Measurements from ENCODE around the gene RALGPS1. TPM values are rescaled to one million over a fixed set of nuclear protein-coding genes. Genes with fewer than 3 reads are reported as not detected.

The RALGPS1 gene
- total and polyA plus RNA-seq, 2 donors (not counting 1 experiment from before 2014, with no cell fraction given): 19.7 to 39.9 TPM

GRCh38 chr9:126980231-126980630, 65.6 kb downstream of the RALGPS1 start:
- Mint-ChIP-seq H3K4me3 (no peak overlapping the region), H3K9me3 (ENCODE audit: insufficient read depth) (peaks cover 3% of the 10 kb centered on the region), H3K4me1 (peaks cover 10% of the 10 kb centered on the region), H3K27me3 (no peaks in the 10 kb centered on the region), H3K27ac (no peak overlapping the region)
- intact Hi-C loops (cut with micrococcal nuclease): no loop called here
- H3K9me3 ChIP-seq (ENCODE audit: control extremely low read depth in 1 of 3, control insufficient read depth in 2 of 3, insufficient read depth in 1 of 3, low read length in 2 of 3): peaks cover 0 to 7% (median 1%) of the 10 kb centered on the region in 3 donors
- POLR2A ChIA-PET: no interaction called here
- ATAC-seq (ENCODE audit: low read depth): no peak
- peaks cover 0 to 5% of the 10 kb centered on the region in 2 donors for H3K4me1 ChIP-seq (ENCODE audit: control insufficient read depth in 2 of 2, insufficient read depth in 2 of 2, low read length in 2 of 2)
- no peak for DNase-seq
- H3K4me2 ChIP-seq (replicated peaks; ENCODE audit: low read depth, low read length, poor library complexity, severe bottlenecking): no peak overlapping the region
- no peaks in the 10 kb centered on the region for H3K27me3 ChIP-seq (replicated peaks in 1 of 4; ENCODE audit: control extremely low read depth in 1 of 4, control insufficient read depth in 3 of 4, insufficient read depth in 4 of 4, low read length in 3 of 4)
- H3K9ac ChIP-seq (ENCODE audit: low read length): no peak overlapping the region
- H3K4me3 ChIP-seq (ENCODE audit: control extremely low read depth in 1 of 5, extremely low read depth in 1 of 5, insufficient read depth in 1 of 5, low read depth in 2 of 5, low read length in 4 of 5): no peak overlapping the region
- CTCF ChIA-PET: no interaction called here
- no peaks in the 10 kb centered on the region for H3K79me2 ChIP-seq (ENCODE audit: control insufficient read depth, insufficient read depth, low read length)
- peaks cover 2% of the 10 kb centered on the region in 2 experiments for H3K36me3 ChIP-seq (replicated peaks in 1 of 2; ENCODE audit: control extremely low read depth in 1 of 2, control insufficient read depth in 1 of 2, extremely low read depth in 1 of 2, insufficient read depth in 2 of 2, low read length in 1 of 2)
- no peak for TF ChIP-seq CTCF (IDR thresholded peaks at IDR 0.05)
- TF ChIP-seq EZH2 (IDR thresholded peaks at IDR 0.05; ENCODE audit: borderline replicate concordance, insufficient read depth, low read depth, low read length, poor library complexity, severe bottlenecking): no peak
- no peak overlapping the region for H2AFZ ChIP-seq (ENCODE audit: insufficient read depth, low read depth, low read length, poor library complexity, severe bottlenecking)
- H3K27ac ChIP-seq (ENCODE audit: low read length in 2 of 2): no peak overlapping the region
- H4K20me1 ChIP-seq (ENCODE audit: control insufficient read depth, insufficient read depth, low read length, poor library complexity, severe bottlenecking): no peaks in the 10 kb centered on the region

GRCh38 chr9:126981218-126981617, 66.6 kb downstream of the RALGPS1 start:
- H2AFZ ChIP-seq (ENCODE audit: insufficient read depth, low read depth, low read length, poor library complexity, severe bottlenecking): no peak overlapping the region
- Mint-ChIP-seq H3K4me1 (peaks cover 18% of the 10 kb centered on the region), H3K4me3 (no peak overlapping the region), H3K27me3 (no peaks in the 10 kb centered on the region), H3K9me3 (ENCODE audit: insufficient read depth) (peaks cover 3% of the 10 kb centered on the region), H3K27ac (no peak overlapping the region)
- DNase-seq (no peak), ATAC-seq (ENCODE audit: low read depth) (no peak)
- intact Hi-C loops (cut with micrococcal nuclease): no loop called here
- CTCF ChIA-PET: no interaction called here
- peaks cover 8 to 13% of the 10 kb centered on the region in 2 donors for H3K4me1 ChIP-seq (ENCODE audit: control insufficient read depth in 2 of 2, insufficient read depth in 2 of 2, low read length in 2 of 2)
- H3K9ac ChIP-seq (ENCODE audit: low read length): no peak overlapping the region
- POLR2A ChIA-PET: interaction anchor here (0.7 kb wide), 1 partner anchor 185 kb away, joined by 3 read pairs; no protein-coding TSS in a partner anchor
- H3K27ac ChIP-seq (ENCODE audit: low read length in 2 of 2): no peak overlapping the region
- no peak for TF ChIP-seq EZH2 (IDR thresholded peaks at IDR 0.05; ENCODE audit: borderline replicate concordance, insufficient read depth, low read depth, low read length, poor library complexity, severe bottlenecking)
- no peak for TF ChIP-seq CTCF (IDR thresholded peaks at IDR 0.05)
- no peak overlapping the region for H3K4me3 ChIP-seq (ENCODE audit: control extremely low read depth in 1 of 5, extremely low read depth in 1 of 5, insufficient read depth in 1 of 5, low read depth in 2 of 5, low read length in 4 of 5)
- H3K4me2 ChIP-seq (replicated peaks; ENCODE audit: low read depth, low read length, poor library complexity, severe bottlenecking): no peak overlapping the region
- peaks cover 3% of the 10 kb centered on the region for H4K20me1 ChIP-seq (ENCODE audit: control insufficient read depth, insufficient read depth, low read length, poor library complexity, severe bottlenecking)
- no peaks in the 10 kb centered on the region for H3K79me2 ChIP-seq (ENCODE audit: control insufficient read depth, insufficient read depth, low read length)
- WGBS (ENCODE audit: insufficient coverage): 88% methylated on average over 1 of the region's 2 CpGs
- peaks cover 2% of the 10 kb centered on the region in 2 experiments for H3K36me3 ChIP-seq (replicated peaks in 1 of 2; ENCODE audit: control extremely low read depth in 1 of 2, control insufficient read depth in 1 of 2, extremely low read depth in 1 of 2, insufficient read depth in 2 of 2, low read length in 1 of 2)
- H3K9me3 ChIP-seq (ENCODE audit: control extremely low read depth in 1 of 3, control insufficient read depth in 2 of 3, insufficient read depth in 1 of 3, low read length in 2 of 3): peaks cover 0 to 7% (median 1%) of the 10 kb centered on the region in 3 donors
- no peaks in the 10 kb centered on the region for H3K27me3 ChIP-seq (replicated peaks in 1 of 4; ENCODE audit: control extremely low read depth in 1 of 4, control insufficient read depth in 3 of 4, insufficient read depth in 4 of 4, low read length in 3 of 4)

Measured in B cell (primary cell).